NCI-H2107 treated with DMSO at 0.1 percent for 48 hours (cell line): ENCODE data around the gene SPTA1.
"Not testable (repeated sequence)": the region's sequence is repeated elsewhere in the genome, so short reads cannot be mapped to it uniquely, and the experiment has no call there.

ENCODE experiments used
- DNase-seq: peaks from one replicate; lab custom pipeline; 2025; ENCODE audit not compliant: unreplicated experiment; lab: John Stamatoyannopoulos, UW

Gene SPTA1

GRCh38 chr1:158686111-158687009 is at the start of gene SPTA1:
Gene SPTA1 (minus strand): TSS chr1:158686715. CDS start chr1:158686517, 198 bp downstream.
- DNase-seq = no peak

GRCh38 chr1:158735848-158736247 is 49.3 kb upstream of the SPTA1 start:
- no peak for DNase-seq

GRCh38 chr1:158732524-158732923 is 46.0 kb upstream of the SPTA1 start:
- DNase-seq = no peak

GRCh38 chr1:158731707-158732106 is 45.2 kb upstream of the SPTA1 start:
- no peak for DNase-seq

- no peak for DNase-seq
Observed at GRCh38 chr1:158730453-158730852, 43.9 kb upstream of the SPTA1 start.

GRCh38 chr1:158728510-158729225 is 42.2 kb upstream of the SPTA1 start:
- DNase-seq = no peak

- DNase-seq = no peak
Observed at GRCh38 chr1:158724442-158724841, 37.9 kb upstream of the SPTA1 start.

GRCh38 chr1:158720620-158721019 is 34.1 kb upstream of the SPTA1 start, which contains the start of gene OR6K3:
Gene OR6K3 (minus strand): TSS chr1:158720720. CDS start chr1:158718115, 2,605 bp downstream.
- DNase-seq = no peak

- DNase-seq = no peak
Observed at GRCh38 chr1:158719664-158720063, 33.1 kb upstream of the SPTA1 start.

GRCh38 chr1:158717344-158717743 is 30.8 kb upstream of the SPTA1 start:
- no peak for DNase-seq

- no peak for DNase-seq
Observed at GRCh38 chr1:158716335-158716734, 29.8 kb upstream of the SPTA1 start.

GRCh38 chr1:158714754-158715153 is 28.2 kb upstream of the SPTA1 start:
- DNase-seq = no peak

- DNase-seq = no peak
Observed at GRCh38 chr1:158711098-158711497, 24.6 kb upstream of the SPTA1 start.

GRCh38 chr1:158706096-158706495 is 19.6 kb upstream of the SPTA1 start:
- DNase-seq = no peak

- no peak for DNase-seq
Observed at GRCh38 chr1:158700552-158700951, 14.0 kb upstream of the SPTA1 start, which contains the start of gene OR6K2. Gene OR6K2 (minus strand): TSS chr1:158700652. CDS start chr1:158700652, 0 bp downstream.

GRCh38 chr1:158694596-158694995 is 8.1 kb upstream of the SPTA1 start:
- no peak for DNase-seq

- DNase-seq = no peak
Observed at GRCh38 chr1:158692356-158692755, 5.8 kb upstream of the SPTA1 start.

GRCh38 chr1:158691907-158692306 is 5.4 kb upstream of the SPTA1 start:
- no peak for DNase-seq

- DNase-seq = not testable (repeated sequence)
Observed at GRCh38 chr1:158691149-158691548, 4.6 kb upstream of the SPTA1 start.

- DNase-seq = no peak
Observed at GRCh38 chr1:158689875-158690274, 3.4 kb upstream of the SPTA1 start.

GRCh38 chr1:158689110-158689509 is 2.6 kb upstream of the SPTA1 start:
- DNase-seq = no peak

- not testable (repeated sequence) for DNase-seq
Observed at GRCh38 chr1:158688343-158688742, 1.8 kb upstream of the SPTA1 start.
